DLD1 (cell line): Measurements from ENCODE around the gene CHD8.

Experiments
- in situ Hi-C: cut with HindIII; loops from 2 replicates; pipeline ENCODE4 v1.10.0; 2017; ENCODE audit warnings: low sequenced_read_pairs

CHD8 gene

DNA sequence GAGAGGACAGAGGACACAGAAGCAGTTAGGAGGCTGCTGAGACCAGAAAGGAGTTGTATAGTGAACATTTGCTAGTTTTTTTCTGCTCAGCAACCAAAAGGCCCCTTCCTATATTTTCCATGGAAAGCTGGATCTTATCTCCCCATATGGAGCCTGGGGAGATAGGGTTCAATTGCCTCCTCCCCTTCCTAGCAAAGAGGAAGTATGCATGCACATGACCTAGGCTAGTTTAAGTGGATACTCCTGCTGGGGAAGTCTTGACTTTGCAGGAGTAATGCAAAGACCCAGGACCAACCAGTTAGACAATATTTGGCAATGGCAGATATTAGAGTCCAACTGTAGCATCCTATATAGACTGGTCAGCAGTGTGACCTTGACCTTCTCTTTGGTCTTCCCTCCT is 15.1 kb downstream of the CHD8 start:
- in situ Hi-C loops: no loop called here

- in situ Hi-C loops: no loop called here
Measured at GRCh38 chr14:21437063-21437901, 18.6 kb downstream of the CHD8 start.

DNA sequence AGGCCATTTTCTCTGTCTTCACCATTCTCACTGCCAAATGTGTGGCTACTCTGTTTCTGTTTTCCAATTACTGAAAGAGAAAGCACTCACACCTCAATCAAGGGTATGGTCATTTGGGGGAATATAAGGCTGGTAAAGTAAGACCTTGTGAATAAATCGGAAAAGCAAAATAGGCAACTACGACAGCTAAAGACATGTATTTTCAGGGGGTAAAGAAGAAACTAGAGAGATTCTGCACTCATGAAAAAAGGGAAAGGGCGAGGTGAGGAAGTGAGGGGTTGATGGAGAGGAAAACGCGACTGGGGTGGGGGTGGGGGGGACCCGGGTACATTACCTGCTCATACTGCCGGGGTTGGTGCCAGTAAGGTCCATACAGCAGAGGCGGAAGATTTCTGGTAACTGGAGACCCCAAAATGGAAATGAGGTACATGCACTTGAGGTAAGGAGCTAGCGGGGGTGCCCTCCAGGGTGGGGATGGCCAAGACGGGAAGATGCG is 19.3 kb downstream of the CHD8 start:
- in situ Hi-C loops: no loop called here

DNA sequence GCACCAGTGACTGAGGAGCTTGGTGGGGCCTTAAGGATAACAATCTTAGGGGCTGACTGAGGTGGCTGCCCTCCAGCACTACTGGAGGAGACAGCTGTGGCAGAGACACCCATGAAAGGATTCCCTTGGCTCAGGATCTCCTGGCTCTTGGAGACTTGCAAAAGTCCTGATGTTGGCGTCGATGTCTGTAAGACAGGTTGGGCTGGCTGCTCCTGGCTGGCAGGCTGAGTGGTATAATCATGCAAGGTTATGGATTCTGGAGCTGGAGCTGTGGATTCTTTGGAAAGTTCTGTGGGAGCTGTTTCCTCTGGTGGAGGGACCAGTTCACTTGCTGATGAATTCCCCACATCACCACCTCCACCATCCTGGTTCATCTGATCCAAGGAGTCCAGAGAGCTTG is 24.8 kb downstream of the CHD8 start:
- in situ Hi-C loops: no loop called here

DNA sequence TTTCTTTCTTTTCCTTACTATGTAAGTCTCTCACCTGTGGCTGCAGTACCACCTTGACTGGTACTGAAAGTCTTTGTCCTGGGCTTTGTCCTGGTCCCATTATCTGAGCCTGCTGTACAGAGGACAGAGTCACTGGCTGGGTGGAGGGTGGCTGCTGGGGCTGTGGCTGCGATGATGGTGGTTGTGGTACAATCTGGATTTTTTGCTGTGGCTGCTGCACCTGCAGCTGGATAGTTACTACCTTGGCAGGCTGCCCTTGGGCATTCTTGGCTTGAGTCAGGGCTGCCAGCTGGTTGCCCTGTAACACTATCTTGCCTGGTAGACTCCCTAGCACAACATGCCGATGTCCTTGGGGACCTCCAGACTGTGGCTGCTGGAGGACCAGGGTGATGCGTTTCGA is 27.0 kb downstream of the CHD8 start:
- in situ Hi-C loops: no loop called here

DNA sequence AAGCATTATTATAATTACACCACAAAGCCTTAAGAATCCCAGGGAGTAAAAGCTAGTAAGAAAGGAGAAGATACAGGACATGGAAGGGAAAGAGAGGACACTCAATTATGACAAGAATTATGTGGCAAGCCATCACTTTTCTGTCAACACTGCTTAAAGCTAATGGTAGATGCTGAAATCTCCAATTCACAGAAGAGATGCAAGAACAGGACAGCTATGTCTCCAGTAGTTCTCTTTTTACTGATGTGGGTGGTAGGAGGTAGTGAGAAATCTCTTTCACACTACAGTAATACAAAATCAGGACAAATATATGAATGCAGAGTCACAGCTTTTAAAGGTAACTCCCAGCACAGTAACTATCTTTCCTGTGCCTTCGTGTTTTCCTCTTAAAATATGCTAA is 29.2 kb downstream of the CHD8 start:
- in situ Hi-C loops: no loop called here

- in situ Hi-C loops: no loop called here
Measured at GRCh38 chr14:21419528-21419927, 36.4 kb downstream of the CHD8 start.

- in situ Hi-C loops: no loop called here
Measured at GRCh38 chr14:21415329-21415728, 40.6 kb downstream of the CHD8 start.

DNA sequence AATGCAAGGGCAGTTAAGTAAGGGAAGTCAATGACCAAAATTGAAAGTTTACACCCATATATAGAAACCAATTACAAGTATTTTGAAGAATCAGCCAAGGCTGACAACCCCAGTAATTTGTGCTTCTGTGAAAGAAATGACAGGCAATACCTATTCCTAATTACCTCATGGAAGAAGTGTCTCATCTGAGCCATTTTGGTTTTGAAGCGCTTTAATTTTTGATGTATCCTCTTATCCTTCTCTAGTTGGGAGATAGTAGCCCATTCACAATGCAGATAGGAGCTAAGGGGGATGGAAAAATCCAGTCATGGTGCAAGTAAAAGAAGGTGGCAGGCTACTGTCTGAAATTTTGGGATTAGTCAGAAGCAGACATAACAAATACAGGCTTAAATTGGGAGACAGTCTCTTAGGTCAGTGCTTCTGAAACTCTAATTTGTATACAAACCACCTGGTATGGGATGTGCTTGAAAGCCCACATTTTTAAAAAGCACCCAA is 41.7 kb downstream of the CHD8 start:
- in situ Hi-C loops: no loop called here

DNA sequence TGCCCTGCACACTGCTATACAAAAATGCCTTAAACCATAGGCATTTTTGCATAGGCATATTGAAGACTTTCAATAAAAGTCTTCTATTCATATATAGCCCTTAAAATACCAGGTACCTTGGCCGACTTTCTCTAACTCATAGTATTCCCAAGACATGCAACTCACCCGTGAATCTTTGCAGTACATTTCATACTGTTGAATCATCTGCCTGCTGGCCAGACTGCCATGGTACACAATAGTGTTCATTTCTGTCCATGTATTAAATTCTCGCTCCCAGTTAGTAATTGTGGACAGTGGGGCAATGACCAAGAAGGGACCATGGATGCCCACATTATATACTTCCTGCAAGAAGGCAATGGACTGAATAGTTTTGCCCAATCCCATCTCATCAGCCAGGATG is 47.8 kb downstream of the CHD8 start:
- in situ Hi-C loops: no loop called here

DNA sequence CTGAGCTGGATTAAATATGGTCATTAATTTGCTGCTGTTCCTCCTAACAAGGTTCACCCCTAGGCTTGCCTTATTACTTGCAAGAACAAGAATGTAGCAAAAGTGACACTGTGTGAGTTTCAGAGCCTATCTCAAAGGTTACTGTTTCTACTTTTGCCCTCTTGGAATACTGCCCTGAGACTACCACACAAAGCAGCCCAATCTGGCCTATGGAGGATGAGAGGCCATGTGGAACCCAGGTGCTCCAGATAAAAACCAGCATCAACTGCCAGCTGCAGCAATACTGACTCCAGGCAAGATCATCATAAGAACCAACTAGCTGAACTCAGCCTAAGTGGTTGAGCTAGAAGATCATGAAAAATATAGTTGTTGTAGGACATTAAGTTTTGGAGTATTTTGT is 49.7 kb downstream of the CHD8 start:
- in situ Hi-C loops: no loop called here

GRCh38 chr14:21405097-21405496 is 50.8 kb downstream of the CHD8 start:
- in situ Hi-C loops: no loop called here

GRCh38 chr14:21399311-21399870 is 56.5 kb downstream of the CHD8 start:
- in situ Hi-C loops: no loop called here

DNA sequence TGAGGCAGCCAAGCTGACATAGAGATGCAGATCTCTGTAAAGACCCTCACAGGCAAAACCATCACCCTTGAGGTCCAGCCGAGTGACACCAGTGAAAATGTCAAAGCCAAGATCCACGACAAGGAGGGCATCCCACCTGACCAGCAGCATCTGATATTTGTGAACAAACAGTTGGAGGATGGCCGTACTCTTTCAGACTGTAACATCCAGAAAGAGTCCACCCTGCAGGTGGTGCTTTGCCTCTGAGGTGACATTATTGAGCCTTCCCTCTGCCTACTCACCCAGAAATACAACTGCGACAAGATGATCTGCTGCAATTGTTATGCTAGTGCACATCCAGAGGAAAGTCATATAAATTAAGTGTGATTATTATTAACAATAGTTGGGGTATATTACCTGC is 57.0 kb downstream of the CHD8 start:
- in situ Hi-C loops: no loop called here

- in situ Hi-C loops: no loop called here
Measured at GRCh38 chr14:21395450-21395849, 60.5 kb downstream of the CHD8 start.

- in situ Hi-C loops: no loop called here
Measured at GRCh38 chr14:21385188-21385904, 70.6 kb downstream of the CHD8 start.

GRCh38 chr14:21384494-21384851 is 71.5 kb downstream of the CHD8 start:
- in situ Hi-C loops: no loop called here

- in situ Hi-C loops: no loop called here
Measured at GRCh38 chr14:21383848-21384493, 72.0 kb downstream of the CHD8 start, which contains the start of gene SUPT16H. Gene SUPT16H (minus strand): TSS chr14:21384019. CDS start chr14:21383927, 92 bp downstream.

DNA sequence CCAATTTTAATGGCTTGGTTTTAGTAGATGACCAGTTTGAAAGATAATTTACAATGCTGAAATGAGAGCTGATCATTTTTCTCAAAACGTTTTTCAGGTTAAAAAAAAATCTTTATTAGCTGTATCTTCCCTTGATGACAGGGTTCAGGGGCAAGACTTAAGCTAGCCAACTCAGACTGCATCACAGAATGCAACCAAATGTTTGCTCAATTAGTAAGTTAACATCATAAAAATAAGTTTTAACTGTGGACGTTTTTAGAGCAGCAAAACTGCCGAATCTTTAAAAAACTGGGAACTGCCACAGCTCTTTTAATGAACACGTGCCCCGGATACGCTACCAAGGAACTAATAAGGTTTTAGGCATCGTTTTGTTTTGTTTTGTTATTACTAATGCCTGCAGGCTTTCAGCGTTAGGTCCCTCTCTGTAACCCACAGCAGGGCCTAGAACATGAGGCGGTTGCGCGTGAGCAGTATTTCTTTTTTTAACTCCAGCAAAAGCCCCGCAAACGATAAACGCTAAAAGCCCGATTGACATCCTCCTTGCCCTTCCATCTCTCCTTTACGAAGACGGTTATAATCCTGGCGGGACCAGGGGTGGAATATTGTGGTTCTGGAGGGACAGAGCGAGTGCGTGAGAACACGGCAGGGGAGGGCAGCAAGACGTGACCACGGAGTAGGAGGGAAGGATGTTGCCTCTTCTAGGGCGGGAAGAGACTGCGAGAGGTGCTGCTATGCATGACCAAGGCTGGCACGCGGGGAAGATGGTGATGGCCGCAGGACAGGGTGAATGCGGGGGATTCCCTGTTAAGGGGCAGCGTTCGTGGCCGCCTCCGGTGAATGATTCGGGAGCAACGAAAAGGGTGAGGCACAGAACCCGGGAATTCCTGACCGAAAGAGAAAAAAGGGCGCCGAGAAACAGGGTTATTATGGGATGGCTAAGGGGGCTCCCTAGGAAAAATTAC is 72.8 kb downstream of the CHD8 start:
- in situ Hi-C loops: no loop called here

- in situ Hi-C loops: no loop called here
Measured at GRCh38 chr14:21382095-21382494, 73.8 kb downstream of the CHD8 start.
